ENCODE data around the gene CDK5RAP3. TPM values are rescaled to one million over a fixed set of nuclear protein-coding genes. Genes with fewer than 3 reads are reported as not detected.

Gene CDK5RAP3
- total RNA-seq, 1 experiment from 2014 or later = 255 TPM

DNA sequence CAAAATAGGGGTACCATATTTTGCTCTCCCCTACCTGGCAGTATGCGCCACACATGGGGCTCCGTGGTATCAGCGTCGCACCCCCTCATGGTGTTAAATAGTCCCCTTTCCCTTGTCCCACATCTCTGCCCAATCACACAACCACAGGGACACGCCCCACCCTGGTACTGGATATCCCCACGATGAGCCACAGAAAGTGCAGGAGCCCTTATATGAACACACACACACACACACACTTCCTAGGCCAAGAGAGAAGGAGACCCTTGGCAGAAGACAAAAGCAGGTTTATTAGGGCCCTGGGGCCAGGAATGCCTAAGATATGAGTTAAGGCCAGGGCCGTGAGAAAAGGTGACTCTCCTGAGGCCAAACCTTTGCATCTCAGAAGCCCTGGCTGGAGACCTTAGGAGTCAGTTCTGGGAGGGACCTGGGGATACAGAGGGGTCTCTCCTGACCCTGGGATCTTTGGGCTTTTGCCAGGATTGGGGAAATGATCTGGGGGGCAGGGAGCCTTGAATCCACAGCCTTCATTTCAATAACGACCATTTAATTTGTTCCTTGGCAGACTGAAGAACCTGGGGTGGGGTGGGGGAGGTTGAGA lies 55.1 kb downstream of the CDK5RAP3 start:
- intact Hi-C loops (cut with micrococcal nuclease) = loop anchor here (1.0 to 10.0 kb wide), 12 partner anchors 23 to 1009 kb away; partner anchors contain the start of gene NFE2L1
- H2AFZ ChIP-seq (ENCODE audit: low read depth, low read length, poor library complexity, severe bottlenecking) = peak overlapping the region; percentile 96
- no peaks in the 10 kb centered on the region for H3K79me2 ChIP-seq (ENCODE audit: insufficient read depth, low read length)
- no peaks in the 10 kb centered on the region for H3K36me3 ChIP-seq (ENCODE audit: control insufficient read depth in 1 of 2, insufficient read depth in 2 of 2, low read length in 2 of 2)
- DNase-seq (ENCODE audit: low read depth, low spot score) (no peak), ATAC-seq (peak; percentile 3; the same call in 1 of the 2 replicates)
- POLR2A ChIA-PET = interaction anchor here (0.7 to 2.6 kb wide), 13 partner anchors 10 to 592 kb away, joined by 3 to 45 read pairs (median 5); partner anchors contain the start of genes CBX1, HOXB8, NFE2L1 and SNX11
- TF ChIP-seq POLR2A (IDR thresholded peaks at IDR 0.05; ENCODE audit: borderline replicate concordance, extremely low read depth, insufficient read depth, insufficient read length) (no peak), EGR1 (IDR thresholded peaks at IDR 0.05; ENCODE audit: low read depth) (no peak), ELF1 (IDR thresholded peaks at IDR 0.05; ENCODE audit: borderline replicate concordance, low read depth) (no peak), SP1 (IDR thresholded peaks at IDR 0.05; ENCODE audit: low read depth) (no peak), POLR2AphosphoS5 (IDR thresholded peaks at IDR 0.05; ENCODE audit: low read depth, low read length) (no peak), FOSL1 (IDR thresholded peaks at IDR 0.05; ENCODE audit: low read depth) (no peak), SIN3A (IDR thresholded peaks at IDR 0.05; ENCODE audit: low read depth) (no peak), EZH2phosphoT487 (IDR thresholded peaks at IDR 0.05; ENCODE audit: borderline replicate concordance) (no peak), EZH2 (IDR thresholded peaks at IDR 0.05) (no peak), TCF7L2 (IDR thresholded peaks at IDR 0.05; ENCODE audit: borderline replicate concordance, extremely low read depth, insufficient read depth, insufficient read length) (no peak), JUND (IDR thresholded peaks at IDR 0.05) (no peak), YY1 (IDR thresholded peaks at IDR 0.05; ENCODE audit: extremely low read depth, insufficient replicate concordance, low read depth, low read length) (no peak), CEBPB (IDR thresholded peaks at IDR 0.05; ENCODE audit: low read depth) (no peak), SRF (IDR thresholded peaks at IDR 0.05; ENCODE audit: low read depth) (no peak), CBX3 (IDR thresholded peaks at IDR 0.05; ENCODE audit: low read depth) (no peak)
- TF ChIP-seq, protein P1, sequence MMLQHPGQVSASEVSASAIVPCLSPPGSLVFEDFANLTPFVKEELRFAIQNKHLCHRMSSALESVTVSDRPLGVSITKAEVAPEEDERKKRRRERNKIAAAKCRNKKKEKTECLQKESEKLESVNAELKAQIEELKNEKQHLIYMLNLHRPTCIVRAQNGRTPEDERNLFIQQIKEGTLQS (IDR thresholded peaks at IDR 0.05) = no peak
- TF ChIP-seq, protein P2, sequence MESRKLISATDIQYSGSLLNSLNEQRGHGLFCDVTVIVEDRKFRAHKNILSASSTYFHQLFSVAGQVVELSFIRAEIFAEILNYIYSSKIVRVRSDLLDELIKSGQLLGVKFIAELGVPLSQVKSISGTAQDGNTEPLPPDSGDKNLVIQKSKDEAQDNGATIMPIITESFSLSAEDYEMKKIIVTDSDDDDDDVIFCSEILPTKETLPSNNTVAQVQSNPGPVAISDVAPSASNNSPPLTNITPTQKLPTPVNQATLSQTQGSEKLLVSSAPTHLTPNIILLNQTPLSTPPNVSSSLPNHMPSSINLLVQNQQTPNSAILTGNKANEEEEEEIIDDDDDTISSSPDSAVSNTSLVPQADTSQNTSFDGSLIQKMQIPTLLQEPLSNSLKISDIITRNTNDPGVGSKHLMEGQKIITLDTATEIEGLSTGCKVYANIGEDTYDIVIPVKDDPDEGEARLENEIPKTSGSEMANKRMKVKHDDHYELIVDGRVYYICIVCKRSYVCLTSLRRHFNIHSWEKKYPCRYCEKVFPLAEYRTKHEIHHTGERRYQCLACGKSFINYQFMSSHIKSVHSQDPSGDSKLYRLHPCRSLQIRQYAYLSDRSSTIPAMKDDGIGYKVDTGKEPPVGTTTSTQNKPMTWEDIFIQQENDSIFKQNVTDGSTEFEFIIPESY (IDR thresholded peaks at IDR 0.05; ENCODE audit: extremely low read depth, insufficient replicate concordance, low read length) = no peak
- TF ChIP-seq, protein P3, sequence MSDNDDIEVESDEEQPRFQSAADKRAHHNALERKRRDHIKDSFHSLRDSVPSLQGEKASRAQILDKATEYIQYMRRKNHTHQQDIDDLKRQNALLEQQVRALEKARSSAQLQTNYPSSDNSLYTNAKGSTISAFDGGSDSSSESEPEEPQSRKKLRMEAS (IDR thresholded peaks at IDR 0.05) = no peak
- H3K4me1 ChIP-seq (ENCODE audit: control insufficient read depth in 1 of 2, insufficient read depth in 2 of 2, low read length in 2 of 2) = peaks cover 26 to 45% of the 10 kb centered on the region in 2 experiments
- no peaks in the 10 kb centered on the region for H4K20me1 ChIP-seq (ENCODE audit: insufficient read depth)
- H3K9me3 ChIP-seq (ENCODE audit: control insufficient read depth in 1 of 2, insufficient read depth in 1 of 2, low read depth in 1 of 2, low read length in 2 of 2) = no peaks in the 10 kb centered on the region
- peak overlapping the region; percentile 64 for H3K27ac ChIP-seq (ENCODE audit: low read depth, low read length)
- peak overlapping the region; percentile 57 for H3K9ac ChIP-seq (ENCODE audit: low read length)
- CTCF ChIA-PET = interaction anchor here (0.6 to 3.5 kb wide), 58 partner anchors 9 to 858 kb away, joined by 3 to 171 read pairs (median 5); partner anchors contain the start of genes CBX1, CDK5RAP3, HOXB8 and NFE2L1
- peak overlapping the region; percentile 95 for H3K4me2 ChIP-seq (ENCODE audit: low read length)
- BruUV-seq (replicated peaks) = no TSS peak
- no peaks in the 10 kb centered on the region for H3K9me2 ChIP-seq (ENCODE audit: insufficient read depth)
- H3K27me3 ChIP-seq (ENCODE audit: insufficient read depth, low read length) = no peaks in the 10 kb centered on the region
- RAD21 ChIA-PET (ENCODE audit: low non-redundant PET in 1 of 2, low total read pairs in 2 of 2, uncharacterized antibody in 2 of 2, unreplicated experiment in 2 of 2) = interaction anchor here (0.5 to 3.0 kb wide), 17 partner anchors 15 to 282 kb away, joined by 3 to 19 read pairs (median 4); partner anchors contain the start of gene NFE2L1 (in 2 of the 2)
- peak overlapping the region; percentile 54 to 62 for H3K4me3 ChIP-seq (replicated peaks in 1 of 2; ENCODE audit: low read depth in 1 of 2, low read length in 2 of 2)

Measured in HCT116 (cell line).